Measurements from ENCODE around the gene TXN.

The TXN gene

GRCh38 chr9:110261632-110262031 lies 5.3 kb upstream of the TXN start:
- Histone ChIP-seq H3K27ac (no peak overlapping the region), H4K20me1 (ENCODE audit: insufficient read depth) (no peaks in the 10 kb centered on the region), H3K4me1 (ENCODE audit: low read depth, poor library complexity, severe bottlenecking) (peaks cover 20% of the 10 kb centered on the region), H2AFZ (ENCODE audit: low read depth) (no peak overlapping the region), H3K4me2 (no peak overlapping the region), H3K27me3 (ENCODE audit: insufficient read depth, low read depth) (no peaks in the 10 kb centered on the region), H3K9ac (no peak overlapping the region), H3K4me3 (IDR thresholded peaks at IDR 0.05; ENCODE audit: insufficient read depth, low read depth, low read length) (no peak overlapping the region), H3K79me2 (ENCODE audit: insufficient read depth, low read depth) (no peaks in the 10 kb centered on the region), H3K36me3 (ENCODE audit: insufficient read depth) (no peaks in the 10 kb centered on the region)
- no peak for TF ChIP-seq CTCF (conservative IDR thresholded peaks at IDR 0.05; ENCODE audit: low read depth, low read length)

DNA sequence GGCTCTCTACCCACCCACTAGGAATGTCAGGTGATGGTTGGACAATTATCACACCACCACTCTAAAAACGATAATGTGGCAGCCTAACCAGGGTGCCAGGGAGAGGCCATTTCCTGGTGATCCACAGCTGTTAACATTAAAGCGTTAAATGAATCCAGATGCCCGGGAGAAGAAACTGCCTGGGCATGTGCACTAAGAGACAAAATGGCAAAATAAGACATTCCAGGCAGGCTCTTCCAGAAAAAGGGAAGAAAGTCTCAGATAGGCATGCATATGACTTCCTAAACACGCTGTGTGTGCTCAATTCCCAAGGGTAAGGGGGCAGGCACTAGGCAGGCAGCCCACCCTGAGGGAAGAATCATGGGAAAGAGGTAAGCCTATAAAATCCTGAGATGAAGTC lies 4.6 kb upstream of the TXN start:
- Histone ChIP-seq H2AFZ (ENCODE audit: low read depth) (no peak overlapping the region), H3K4me3 (IDR thresholded peaks at IDR 0.05; ENCODE audit: insufficient read depth, low read depth, low read length) (no peak overlapping the region), H3K36me3 (ENCODE audit: insufficient read depth) (no peaks in the 10 kb centered on the region), H3K4me1 (ENCODE audit: low read depth, poor library complexity, severe bottlenecking) (peaks cover 20% of the 10 kb centered on the region), H3K27ac (no peak overlapping the region), H3K27me3 (ENCODE audit: insufficient read depth, low read depth) (no peaks in the 10 kb centered on the region), H3K9ac (no peak overlapping the region), H3K4me2 (no peak overlapping the region), H3K79me2 (ENCODE audit: insufficient read depth, low read depth) (peaks cover 4% of the 10 kb centered on the region), H4K20me1 (ENCODE audit: insufficient read depth) (no peaks in the 10 kb centered on the region)
- no peak for TF ChIP-seq CTCF (conservative IDR thresholded peaks at IDR 0.05; ENCODE audit: low read depth, low read length)

- TF ChIP-seq CTCF (conservative IDR thresholded peaks at IDR 0.05; ENCODE audit: low read depth, low read length): no peak
- Histone ChIP-seq H3K36me3 (ENCODE audit: insufficient read depth) (no peaks in the 10 kb centered on the region), H3K4me2 (no peak overlapping the region; the same call in 1 of the 2 replicates), H3K4me1 (ENCODE audit: low read depth, poor library complexity, severe bottlenecking) (peaks cover 22% of the 10 kb centered on the region), H2AFZ (ENCODE audit: low read depth) (no peak overlapping the region), H3K4me3 (IDR thresholded peaks at IDR 0.05; ENCODE audit: insufficient read depth, low read depth, low read length) (no peak overlapping the region), H4K20me1 (ENCODE audit: insufficient read depth) (peaks cover 8% of the 10 kb centered on the region), H3K27ac (no peak overlapping the region), H3K27me3 (ENCODE audit: insufficient read depth, low read depth) (no peaks in the 10 kb centered on the region), H3K79me2 (ENCODE audit: insufficient read depth, low read depth) (peaks cover 17% of the 10 kb centered on the region), H3K9ac (no peak overlapping the region)
Observed at GRCh38 chr9:110259566-110259965, 3.3 kb upstream of the TXN start.

GRCh38 chr9:110258690-110259091 lies 2.4 kb upstream of the TXN start:
- peaks cover 26% of the 10 kb centered on the region for H3K79me2 ChIP-seq (ENCODE audit: insufficient read depth, low read depth)
- no peaks in the 10 kb centered on the region for H3K27me3 ChIP-seq (ENCODE audit: insufficient read depth, low read depth)
- no peaks in the 10 kb centered on the region for H3K36me3 ChIP-seq (ENCODE audit: insufficient read depth)
- H3K27ac ChIP-seq: peak overlapping the region; percentile 96; the same call in 1 of the 2 replicates
- H4K20me1 ChIP-seq (ENCODE audit: insufficient read depth): peaks cover 16% of the 10 kb centered on the region
- peaks cover 31% of the 10 kb centered on the region for H3K4me1 ChIP-seq (ENCODE audit: low read depth, poor library complexity, severe bottlenecking)
- H3K4me2 ChIP-seq: peak overlapping the region; percentile 79
- no peak overlapping the region for H3K4me3 ChIP-seq (IDR thresholded peaks at IDR 0.05; ENCODE audit: insufficient read depth, low read depth, low read length)
- TF ChIP-seq CTCF (conservative IDR thresholded peaks at IDR 0.05; ENCODE audit: low read depth, low read length): no peak
- no peak overlapping the region for H2AFZ ChIP-seq (ENCODE audit: low read depth)
- H3K9ac ChIP-seq: no peak overlapping the region
